Activated CD4-positive, alpha-beta T cell treated with anti-CD3 and anti-CD28 coated beads, Interleukin-2, amount 50 U/mL, for 1 hour (primary cell): ENCODE results near the gene ZC3H18.

ENCODE experiments used
- DNase-seq: peaks from one replicate; pipeline ENCODE4 v3.0.0-alpha.2; 2020

Gene ZC3H18

DNA sequence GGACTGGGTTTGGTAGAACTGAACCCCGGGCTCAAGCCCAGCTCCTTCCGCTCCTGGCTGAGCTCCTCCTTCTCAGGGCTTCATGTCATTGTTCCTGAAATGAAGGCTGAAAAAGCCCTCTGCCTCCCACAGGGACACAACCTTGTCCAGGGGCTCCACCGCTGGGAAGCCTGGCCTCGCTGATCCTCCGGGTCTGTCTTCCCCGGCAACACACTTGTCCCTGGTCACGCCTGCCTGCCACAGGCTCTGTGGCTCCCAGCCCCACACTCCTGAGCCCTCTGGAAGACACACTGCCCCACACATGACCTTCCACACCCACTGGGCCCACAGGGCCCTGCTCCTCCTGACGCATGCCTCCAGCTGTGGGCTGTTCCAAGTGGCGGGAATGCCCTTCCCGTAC lies 18.0 kb upstream of the ZC3H18 start:
- no peak for DNase-seq

DNA sequence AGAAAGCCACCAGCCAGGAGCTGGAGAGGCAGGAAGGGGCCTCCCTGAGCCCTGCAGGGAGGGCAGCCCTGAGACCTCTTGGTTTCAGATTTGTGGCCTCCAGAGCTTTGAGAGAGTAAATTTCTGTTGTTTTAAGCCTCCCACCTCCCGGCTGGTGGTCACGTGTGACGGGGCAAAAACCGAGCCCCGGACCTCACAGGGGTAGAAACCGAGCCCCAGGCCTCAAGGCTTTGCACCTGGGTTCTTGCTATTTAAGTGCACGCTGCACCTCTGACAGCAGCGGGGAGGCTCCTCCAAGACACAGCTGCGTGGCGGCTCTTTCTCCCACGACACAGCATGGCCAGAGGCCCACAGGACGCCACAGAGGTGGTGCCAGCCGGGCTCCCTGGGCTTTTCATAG lies 17.4 kb upstream of the ZC3H18 start:
- no peak for DNase-seq

DNA sequence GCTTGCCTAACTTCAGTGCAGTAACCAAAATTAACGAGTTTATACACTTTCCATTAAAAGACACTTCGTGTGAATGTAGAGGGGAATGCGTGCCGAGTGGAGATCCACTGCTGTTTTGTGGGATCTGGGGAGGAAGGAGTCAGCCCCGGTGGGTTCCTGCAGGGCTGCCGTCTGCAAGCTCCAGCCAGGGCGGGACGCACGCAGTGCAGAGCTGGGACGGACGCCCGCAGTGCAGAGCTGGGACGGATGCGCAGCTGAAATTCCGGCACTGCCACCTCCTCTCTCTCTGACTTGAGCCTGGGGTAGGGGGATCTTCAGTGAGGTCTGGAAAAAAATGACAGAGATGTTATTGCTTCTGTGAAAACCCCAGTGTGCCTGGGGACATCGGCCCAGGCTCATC lies 16.5 kb upstream of the ZC3H18 start:
- DNase-seq, result no peak

DNA sequence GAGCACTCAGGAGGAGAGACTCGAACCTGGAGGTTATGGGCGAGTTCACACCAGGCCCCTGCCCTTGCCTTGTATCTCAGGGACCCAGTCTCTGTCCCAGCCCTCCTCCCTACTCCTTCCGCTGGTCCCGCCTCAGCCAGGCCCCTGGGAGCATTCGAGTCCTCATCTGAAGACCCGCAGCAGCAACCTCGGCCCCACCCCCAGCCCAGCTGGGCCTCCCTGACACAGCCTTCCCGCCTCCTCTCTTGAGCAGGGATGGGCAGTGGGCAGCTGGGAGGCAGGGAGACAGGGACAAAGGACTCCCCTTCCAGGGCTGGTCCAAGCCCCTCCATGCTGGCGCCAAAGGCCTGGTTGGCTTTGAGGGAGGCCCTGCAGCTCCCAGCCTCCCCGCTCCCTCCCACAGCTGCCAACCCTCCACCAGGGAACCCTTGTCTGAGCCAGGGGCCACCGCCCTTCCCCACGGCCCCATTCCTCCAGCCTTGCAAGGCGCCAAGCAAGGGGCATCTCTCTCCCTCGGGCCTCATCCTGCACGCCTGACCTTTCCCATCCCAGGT lies 15.4 kb upstream of the ZC3H18 start:
- DNase-seq, result no peak

DNA sequence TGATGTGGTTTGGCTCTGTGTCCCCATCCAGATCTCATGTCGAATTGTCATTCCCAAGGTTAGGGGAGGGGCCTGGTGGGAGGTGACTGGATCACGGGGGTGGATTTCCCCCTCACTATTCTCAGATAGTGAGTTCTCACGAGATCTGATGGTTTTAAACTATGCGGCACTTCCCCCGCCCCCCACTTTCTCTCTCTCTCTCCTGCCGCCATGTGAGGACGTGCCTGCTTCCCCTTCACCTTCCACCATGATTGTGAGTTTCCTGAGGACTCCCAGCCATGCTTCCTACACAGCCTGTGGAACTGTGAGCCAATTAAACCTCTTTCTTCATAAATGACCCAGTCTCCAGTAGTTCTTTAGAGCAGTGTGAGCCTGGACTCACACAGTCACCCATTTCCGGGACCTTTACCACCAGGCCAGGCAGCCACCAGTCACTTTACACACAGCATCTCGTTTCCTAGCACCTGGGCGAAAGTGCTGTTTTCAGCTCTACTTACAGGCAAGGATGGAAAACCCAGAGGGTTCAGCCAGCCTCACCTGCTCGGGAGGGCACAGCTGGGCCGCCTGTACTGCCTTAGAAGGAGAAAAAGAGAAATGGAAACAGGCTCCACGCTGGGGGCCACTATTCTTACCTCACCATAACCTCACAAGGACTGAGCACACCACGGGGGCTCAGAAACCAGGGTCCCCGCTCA lies 13.8 kb upstream of the ZC3H18 start:
- DNase-seq, result no peak

DNA sequence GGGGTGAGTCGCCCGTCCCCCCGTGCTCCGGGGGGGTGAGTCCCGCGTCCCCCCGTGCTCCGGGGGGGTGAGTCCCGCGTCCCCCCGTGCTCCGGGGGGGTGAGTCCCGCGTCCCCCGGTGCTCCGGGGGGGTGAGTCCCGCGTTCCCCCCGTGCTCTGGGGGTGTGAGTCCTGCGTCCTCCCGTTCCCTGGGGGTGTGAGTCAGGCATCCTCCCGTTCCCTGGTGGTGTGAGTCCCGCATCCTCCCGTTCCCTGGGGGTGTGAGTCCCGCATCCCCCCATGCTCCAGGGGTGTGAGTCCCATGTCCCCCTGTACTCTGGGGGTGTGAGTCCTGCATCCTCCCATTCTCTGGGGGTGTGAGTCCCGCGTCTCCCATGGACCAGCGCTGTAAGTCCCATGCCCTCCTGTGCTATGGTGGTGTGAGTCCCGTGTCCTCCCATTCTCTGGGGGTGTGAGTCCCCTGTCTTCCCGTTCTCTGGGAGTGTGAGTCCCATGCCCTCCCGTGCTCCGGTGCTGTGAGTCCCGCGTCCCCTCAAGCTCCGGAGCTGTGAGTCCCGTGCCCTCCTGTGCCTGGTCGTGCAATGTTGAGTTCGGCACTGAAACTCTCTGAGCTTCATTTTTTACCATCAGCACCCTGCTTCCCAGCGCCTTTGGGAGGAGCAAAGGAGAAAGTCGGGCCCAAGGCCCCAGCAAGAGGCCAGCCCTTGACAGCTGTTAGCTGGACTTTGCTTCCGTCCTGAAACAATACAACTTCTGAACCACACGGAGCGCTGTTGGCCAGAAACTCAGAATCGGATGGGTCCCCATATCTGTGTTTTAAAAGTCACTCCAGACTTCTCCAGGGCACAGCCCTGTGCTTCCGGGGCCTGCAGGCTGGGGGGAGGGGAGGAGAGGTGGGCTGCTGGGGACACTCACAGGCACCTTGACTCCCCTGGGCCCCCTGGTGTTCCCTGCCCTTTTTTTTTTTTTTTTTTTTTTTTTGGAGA lies 11.5 kb upstream of the ZC3H18 start:
- no peak for DNase-seq

DNA sequence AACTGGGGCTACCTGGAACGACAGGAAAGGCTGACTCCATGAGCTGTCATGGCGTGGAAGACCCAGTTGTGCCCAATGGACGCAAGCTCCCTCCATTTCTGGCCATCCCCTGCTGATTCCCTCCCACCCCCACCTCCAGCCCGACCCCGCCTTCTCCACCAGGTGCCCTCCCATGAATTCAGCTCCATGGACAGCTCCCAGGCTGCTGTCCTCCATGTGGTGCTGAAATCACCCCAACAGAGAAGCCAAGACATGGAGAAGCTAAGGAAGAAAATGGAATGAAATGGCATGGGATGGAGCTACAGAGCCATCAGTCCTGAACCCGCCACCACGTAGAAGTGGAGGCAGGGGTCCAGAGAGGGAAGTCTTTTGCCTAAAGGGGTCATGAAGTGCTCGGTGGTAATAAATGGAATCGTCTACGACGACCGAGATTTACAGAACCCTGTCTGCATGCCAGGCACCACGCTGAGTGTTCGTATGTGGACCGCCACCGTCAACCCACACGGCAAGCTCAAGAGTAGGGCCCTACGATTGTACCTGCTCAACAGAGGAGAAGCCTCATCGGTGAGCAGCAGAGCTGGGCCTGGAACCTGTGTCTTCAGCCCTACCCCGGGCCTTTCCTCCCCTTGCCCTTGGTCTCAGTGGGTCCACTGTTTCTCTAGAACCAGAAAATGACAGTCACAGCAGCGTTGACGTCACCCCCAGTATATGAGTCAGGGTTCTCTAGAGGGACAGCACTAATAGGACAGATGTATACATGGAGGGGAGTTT lies 9.3 kb upstream of the ZC3H18 start:
- no peak for DNase-seq

DNA sequence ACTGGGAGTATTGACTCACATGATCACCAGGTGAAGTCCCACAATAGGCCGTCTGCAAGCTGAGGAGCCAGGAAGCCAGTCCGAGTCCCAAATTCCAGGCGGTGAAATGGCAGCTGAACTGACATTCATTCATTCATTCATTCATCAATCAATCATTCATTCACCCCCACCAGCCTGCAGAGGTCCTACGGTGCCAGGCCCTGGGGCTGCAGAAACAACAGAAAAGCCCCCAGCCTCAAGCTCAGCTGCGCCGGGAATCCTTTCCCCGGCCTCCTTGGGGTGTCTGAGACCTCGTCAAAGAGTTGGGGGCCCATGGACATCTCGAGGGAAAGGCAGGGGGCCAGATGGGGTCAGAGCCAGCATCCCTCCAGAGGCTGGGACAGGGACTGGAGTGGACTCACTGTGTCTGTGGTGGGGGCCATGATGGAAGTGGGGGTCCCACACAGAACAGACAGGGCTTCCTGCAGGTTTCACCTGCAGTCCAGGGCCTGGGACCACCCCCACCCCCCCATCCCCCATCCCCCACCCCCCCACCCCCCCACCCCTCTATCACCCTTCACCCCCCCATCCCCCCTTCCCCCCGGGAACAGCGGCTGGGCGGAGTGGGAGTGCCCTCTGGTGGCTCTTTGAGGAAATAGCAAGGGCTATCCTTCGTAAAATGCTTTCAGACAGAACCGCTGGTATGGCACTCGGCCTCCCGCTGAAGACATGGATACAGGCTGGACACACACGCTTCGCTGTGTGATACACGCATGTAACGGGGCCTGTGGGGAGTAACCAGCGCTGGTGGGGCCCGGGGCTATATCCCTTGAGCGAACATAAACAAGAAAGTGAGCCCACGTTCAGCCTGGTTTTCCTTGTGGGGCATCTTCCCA lies 8.5 kb upstream of the ZC3H18 start:
- peak; percentile 57 for DNase-seq

DNA sequence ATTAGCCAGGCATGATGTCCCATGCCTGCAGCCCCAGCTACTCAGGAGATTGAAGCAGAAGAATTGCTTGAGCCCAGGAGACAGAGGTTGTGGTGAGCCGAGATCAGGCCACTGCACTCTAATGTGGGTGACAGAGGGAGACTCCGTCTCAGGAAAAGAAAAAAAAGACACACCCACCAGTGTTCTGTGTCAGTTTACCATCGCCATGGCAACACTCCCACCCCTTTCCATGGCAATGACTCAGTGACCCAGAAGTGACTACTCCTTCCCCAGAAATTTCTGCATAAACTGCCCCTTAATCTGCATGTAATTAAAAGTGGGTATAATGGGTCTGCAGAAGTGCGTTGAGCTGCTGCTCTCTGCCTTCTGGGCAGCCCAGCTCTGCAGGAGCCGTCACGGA lies 4.0 kb upstream of the ZC3H18 start:
- DNase-seq, result no peak

DNA sequence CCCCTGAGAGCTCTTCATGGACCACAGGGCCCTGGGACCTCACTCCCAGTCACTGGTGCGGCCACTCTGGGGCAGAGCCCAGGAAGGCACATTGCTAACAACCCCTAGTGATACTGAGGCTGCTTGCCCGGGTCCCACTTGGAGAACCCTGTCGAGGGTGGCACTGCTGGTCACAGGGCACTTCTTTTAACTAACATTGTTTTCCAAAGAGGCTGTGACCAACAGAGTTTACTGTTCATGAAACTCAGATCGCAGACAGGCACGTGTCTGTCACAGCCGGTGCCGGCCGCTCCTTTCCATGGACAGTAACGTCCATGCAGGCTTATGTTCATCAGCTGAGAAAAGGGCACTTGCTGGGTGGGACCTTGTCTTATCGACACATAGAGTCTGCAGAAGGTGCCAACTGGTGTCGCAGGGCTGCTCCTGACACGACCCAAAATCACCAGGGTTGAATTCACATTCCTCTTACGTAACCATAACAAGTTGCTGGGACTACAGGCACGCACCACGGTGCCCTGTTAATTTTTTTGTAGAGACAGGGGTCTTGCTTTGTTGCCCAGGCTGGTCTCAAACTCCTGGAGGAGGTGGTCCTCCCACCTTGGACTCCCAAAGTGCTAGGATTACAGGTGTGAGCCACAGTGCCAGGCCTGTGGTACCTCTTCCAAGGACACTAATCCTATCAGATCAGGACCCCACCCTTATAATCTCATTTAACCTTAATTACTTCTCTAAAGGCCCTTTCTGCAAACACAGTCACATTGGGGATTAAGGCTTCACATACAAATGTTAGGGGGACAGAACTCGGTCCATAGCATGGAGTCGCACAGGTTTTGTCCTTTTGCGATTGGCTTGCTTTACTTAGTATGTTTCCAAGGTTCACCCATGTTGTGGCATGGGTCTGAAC lies 1.2 kb upstream of the ZC3H18 start:
- DNase-seq, result no peak

DNA sequence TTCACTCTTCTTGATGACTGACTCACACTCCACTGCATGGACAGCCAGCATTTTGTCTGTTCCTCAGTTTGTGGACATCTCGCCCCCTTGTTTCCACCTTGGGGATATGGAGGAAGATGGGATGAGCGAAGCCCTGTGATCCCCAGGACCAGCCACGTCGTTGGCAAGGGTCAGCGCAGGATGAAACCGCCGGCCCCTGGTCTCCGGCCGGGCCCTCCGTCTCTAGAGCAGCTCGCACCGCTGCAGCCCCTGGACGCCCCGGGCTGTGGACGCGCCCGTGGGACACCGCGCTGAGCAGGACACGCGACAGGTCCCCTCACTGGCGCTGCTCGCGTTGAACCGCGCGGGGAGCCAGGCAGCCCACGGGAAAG lies 604 bp upstream of the ZC3H18 start:
- no peak for DNase-seq

DNA sequence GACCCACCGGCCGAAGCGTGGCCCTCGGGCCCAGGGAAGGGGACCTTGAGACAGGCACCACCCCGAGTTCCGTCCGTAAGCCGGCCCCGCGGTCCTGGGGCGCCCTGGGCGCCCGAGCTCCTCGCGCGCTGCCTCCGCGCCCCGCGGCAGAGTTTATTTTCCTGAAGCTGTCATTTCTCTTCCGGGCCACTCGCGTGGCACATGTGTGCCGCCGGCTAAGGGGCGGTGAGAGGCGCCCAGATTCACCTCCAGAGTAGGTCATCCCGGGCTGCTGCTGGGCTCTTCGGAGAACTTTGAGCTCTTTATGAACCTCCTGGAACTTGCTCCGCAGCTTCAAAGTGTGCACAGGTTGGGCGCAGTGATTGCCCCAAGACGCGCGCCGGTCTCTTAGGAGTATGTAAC lies 489 bp downstream of the ZC3H18 start:
- DNase-seq, result peak; percentile 47

DNA sequence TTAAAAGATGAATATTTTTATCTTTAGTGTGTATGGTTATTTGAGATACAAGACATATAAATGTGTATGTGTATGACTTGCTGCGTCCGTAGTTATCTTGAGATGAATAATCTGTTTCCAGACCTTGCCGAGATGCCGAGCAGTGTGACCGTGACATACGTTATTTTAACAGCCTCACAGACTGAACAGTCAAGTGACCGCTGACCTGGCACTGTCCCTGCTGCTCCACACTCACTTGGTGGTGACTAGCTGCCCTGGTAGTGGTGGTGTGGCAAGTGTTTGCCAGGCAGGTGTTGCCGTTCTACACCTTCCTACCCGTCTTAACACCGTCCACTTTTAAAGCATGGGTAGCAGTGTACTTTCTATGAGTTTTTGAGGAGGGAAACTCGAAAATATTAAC lies 5.0 kb downstream of the ZC3H18 start:
- no peak for DNase-seq

DNA sequence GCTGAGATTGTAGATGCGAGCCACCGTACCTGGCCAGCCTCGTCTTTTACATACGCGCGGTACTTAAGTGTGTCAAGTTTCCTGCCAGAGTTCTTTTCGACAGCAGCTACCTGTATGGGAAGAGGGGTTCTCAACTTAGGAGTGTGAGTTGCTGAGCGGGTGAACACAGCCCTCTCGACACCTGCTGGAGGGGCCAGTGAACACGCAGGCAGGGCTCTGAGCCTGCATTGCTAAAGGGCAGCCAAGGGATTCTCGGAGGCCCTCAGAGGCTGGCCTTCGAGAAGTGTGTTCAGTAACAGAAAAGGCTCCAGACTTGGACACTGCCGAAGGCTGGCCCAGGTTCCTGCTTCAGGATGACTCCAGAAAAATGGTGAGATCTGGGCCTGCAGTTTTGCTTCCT lies 6.1 kb downstream of the ZC3H18 start:
- no peak for DNase-seq

DNA sequence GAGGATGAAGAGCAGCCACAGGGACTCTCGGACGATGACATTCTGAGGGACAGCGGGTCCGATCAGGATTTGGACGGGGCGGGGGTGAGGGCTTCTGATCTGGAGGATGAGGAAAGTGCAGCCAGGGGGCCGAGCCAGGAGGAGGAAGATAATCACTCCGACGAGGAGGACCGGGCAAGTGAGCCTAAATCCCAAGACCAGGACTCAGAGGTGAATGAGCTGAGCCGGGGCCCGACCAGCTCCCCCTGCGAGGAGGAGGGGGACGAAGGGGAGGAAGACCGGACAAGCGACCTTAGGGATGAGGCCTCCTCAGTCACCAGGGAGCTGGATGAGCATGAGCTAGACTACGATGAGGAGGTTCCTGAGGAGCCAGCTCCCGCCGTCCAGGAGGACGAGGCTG lies 7.0 kb downstream of the ZC3H18 start:
- no peak for DNase-seq

DNA sequence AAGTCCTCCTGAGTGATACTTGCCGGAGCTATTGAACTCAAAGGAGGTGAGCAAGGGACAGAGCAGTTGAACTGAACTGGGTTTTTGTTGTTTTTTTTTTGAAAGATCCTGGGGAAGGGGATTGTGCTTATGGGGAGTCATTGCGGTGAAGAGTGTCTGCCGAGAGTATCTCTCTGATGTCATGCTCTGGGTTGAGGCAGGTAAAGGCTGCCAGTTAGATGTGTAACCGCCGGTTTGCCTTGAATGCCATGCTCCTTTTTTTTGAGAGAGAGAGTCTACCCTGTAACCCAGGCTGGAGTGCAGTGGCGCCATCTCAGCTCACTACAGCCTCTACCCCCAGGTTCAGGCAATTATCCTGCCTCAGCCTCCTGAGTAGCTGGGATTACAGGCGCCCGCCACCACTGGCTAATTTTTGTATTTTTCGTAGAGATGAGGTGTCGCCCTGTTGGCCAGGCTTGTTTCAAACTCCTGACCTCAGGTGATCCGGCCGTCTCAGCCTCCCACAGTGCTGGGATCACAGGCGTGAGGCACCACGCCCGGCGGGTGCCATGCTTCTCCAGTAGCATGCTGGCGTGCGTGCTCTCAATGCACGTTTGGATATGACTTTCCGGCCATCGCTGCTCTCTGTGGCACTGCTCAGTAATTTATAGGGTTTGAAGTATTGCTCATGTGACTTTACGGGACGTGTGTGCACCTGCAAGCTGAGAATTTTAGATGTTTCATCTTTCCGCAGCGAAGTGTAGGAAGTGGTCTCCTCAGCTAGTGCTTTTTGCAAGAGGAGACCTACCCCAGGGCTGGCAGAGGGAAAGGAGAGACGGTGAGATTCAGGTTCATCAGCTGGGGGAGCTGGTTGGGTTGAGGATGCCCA lies 8.5 kb downstream of the ZC3H18 start:
- no peak for DNase-seq

DNA sequence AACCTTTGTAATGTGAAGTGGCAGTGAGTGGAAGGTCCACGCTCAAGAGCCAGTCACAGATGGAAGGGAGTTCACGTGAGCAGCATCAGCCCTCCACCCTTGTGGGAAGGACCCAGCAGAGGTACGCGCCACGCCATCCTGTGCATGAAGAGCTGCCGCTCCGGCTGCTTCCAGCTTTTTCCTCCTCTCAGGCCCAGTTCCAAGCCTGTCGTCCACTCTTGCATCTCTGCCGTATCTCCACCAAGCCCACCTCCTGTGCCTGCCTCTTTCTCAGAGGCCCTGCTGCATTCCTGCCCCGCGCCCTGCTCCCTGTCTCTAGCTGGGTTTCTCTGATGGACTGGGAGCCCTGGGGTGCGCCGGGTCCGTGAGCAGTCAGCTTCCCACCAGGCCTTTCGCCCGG lies 10.2 kb downstream of the ZC3H18 start:
- DNase-seq, result no peak

DNA sequence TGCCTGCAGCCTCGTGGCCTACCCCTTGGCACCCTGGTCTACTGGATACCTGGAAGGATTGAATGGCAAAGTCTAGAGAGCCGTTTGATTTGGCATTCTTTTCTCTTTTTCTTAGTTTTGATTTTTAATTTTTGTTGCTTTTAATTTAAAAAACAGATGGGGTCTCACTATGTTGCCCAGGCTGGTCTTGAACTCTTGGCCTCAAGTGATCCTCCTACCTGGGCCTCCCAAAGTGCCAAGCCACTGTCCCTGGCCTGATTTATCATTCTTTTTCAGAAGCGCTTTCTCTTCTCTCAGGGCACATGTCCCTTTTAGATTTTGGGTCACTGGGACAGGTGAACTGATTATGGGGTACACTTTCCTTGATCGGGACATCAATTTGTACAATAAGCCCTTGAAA lies 10.8 kb downstream of the ZC3H18 start:
- DNase-seq, result no peak

DNA sequence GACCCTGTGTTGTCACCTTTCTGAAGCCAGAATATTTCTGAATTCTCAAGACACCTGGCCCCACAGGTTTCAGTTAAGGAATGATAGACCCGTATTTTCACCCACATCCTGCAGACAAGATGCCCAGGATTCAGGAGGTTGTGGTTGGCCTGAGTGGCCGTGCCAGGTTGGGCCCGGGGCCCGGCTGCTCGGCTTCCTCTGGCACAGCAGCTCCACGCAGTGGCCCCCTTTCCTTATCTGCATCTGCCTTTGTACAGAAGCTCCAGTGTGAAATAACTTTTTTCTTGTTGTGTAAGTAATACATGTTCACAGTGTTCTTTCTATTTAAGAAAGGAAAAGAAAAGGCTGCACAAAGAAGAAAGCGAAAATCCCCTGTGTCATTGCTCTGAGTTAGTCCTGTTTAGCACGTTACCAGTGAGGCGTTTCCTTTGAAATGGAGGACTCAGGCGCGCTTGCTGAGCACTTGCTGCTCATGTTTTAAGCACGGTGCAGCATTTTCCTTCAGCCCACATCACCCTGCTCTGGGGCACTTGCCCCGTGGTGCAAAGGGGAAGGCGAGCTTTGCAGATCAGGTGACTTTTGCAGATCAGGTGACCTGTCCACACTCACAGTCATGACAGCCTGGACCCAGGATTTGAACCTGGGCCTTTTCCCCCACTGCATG lies 12.8 kb downstream of the ZC3H18 start:
- DNase-seq, result no peak

DNA sequence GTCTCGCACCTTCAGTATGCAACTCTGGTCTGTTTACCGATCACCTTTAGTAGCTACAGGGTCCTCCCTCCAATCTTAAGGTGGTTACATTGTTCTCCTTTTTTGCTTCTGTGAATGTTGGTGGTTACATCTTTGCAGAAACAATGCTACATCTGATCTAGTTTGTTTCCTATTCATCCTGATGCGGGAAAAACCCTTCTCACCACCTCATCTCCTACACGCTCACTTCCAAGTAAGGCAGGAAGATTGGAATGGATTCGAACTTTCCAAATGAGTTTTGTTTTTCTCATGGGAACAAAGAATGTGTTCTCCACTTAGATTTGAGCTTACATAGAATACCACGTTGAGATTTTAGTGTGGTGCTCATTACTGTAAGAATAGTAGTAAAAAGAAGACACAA lies 14.5 kb downstream of the ZC3H18 start:
- DNase-seq, result no peak
